Measurements from ENCODE around the gene DDA1. TPM values are rescaled to one million over a fixed set of nuclear protein-coding genes. Genes with fewer than 3 reads are reported as not detected.

Gene DDA1
- total and polyA plus RNA-seq, 7 experiments from 2014 or later: 19.7 to 41.9 (median 37.2) TPM

GRCh38 chr19:17302391-17303166 lies 6.8 kb upstream of the DDA1 start:
- ChIA-PET CTCF (interaction anchor here (0.6 to 0.8 kb wide), 4 partner anchors 19 to 1474 kb away, joined by 3 to 5 read pairs (median 3); no protein-coding TSS in a partner anchor), POLR2A (interaction anchor here (0.8 to 3.1 kb wide), 3 partner anchors 9 to 34 kb away, joined by 3 to 18 read pairs (median 5); no protein-coding TSS in a partner anchor)
- Histone ChIP-seq H3K27ac (ENCODE audit: low read depth, low read length) (peak overlapping the region; percentile 85), H3K9me3 (ENCODE audit: control insufficient read depth in 2 of 3, low read length in 3 of 3) (no peaks in the 10 kb centered on the region), H3K36me3 (ENCODE audit: control insufficient read depth in 2 of 3, insufficient read depth in 3 of 3, low read length in 3 of 3) (peaks cover 0 to 12% (median 0%) of the 10 kb centered on the region in 3 experiments), H3K4me3 (ENCODE audit: low read length) (peak overlapping the region; percentile 79), H3K27me3 (ENCODE audit: control insufficient read depth in 2 of 2, insufficient read depth in 2 of 2, low read length in 2 of 2) (no peaks in the 10 kb centered on the region), H3K4me1 (ENCODE audit: control insufficient read depth in 2 of 2, insufficient read depth in 2 of 2, low read length in 2 of 2) (peaks cover 15 to 22% of the 10 kb centered on the region in 2 donors)
- peak overlapping the region in 7 of 9 donors; percentile 22 to 69 (median 62) for H3K27ac Mint-ChIP-seq
- intact Hi-C loops (cut with micrococcal nuclease): loop anchor here (10.0 kb wide), 2 partner anchors 808 to 1222 kb away; partner anchors contain the start of genes C19orf44 (in 1 of the 2), CALR3 (in 1 of the 2) and ELL (in 1 of the 2)
- peaks cover 0 to 5% (median 0%) of the 10 kb centered on the region in 11 donors for H3K9me3 Mint-ChIP-seq
- ATAC-seq (peak; percentile 0), DNase-seq (peak in 1 of 9 donors; percentile 63)
- no peaks in the 10 kb centered on the region for H3K27me3 Mint-ChIP-seq
- H3K4me1 Mint-ChIP-seq: peaks cover 16 to 42% (median 37%) of the 10 kb centered on the region in 7 donors
- peaks cover 0 to 9% (median 0%) of the 10 kb centered on the region in 5 donors for H3K36me3 Mint-ChIP-seq
- H3K4me3 Mint-ChIP-seq: peak overlapping the region; percentile 66 to 87 (median 78)

DNA sequence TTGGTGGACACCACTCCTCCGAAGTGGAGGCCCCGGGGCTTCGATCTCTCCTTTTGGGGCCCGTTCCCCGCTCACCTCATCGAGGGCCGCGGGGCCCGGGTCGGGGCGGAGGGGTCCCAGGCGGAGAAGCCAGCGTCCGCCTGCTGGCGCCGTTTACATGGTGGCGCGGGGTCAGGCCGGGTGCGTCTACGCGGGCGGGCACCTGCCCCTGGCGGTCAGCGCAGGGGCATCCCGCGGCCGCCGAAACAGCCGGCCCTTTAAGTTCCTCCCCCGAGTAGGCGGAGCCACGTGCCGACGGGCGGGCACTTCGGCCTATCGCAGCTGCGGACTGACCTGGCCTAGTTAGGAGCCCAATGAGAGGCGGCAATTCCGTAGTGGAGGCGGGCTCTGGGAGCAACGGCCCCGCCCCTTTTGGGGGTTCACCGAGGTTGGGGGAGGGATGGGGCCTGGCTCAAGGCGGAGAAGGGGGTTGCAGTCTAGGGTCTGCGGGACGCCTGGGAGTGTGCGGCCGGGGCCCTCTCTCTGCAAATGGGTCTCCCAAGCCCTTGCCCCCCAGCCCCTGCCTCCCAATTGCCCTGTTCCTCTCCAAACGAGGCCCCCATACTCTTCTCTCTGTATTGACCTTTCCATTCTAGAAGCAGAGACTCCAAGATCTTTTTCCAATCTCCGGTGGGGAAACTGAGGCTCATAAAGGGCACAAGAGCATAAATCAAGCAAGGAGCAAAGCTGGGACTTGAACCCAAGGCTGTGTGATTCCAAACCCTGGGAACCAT lies 6.0 kb upstream of the DDA1 start, which contains the start of gene ABHD8:
Gene ABHD8, minus strand, starts transcription at position 259 of the 773 bp plus-strand sequence. CDS start 1,809 bp downstream, outside the sequence.
- Mint-ChIP-seq H3K27ac (peak within 1 kb of the TSS; percentile 67 to 90 (median 74)), H3K4me3 (peak within 1 kb of the TSS; percentile 71 to 91 (median 81)), H3K4me1 (peaks cover 16 to 48% (median 42%) of the 10 kb centered on the region in 7 donors), H3K27me3 (no peaks in the 10 kb centered on the region), H3K9me3 (peaks cover 0 to 1% (median 0%) of the 10 kb centered on the region in 11 donors), H3K36me3 (peaks cover 0 to 5% (median 0%) of the 10 kb centered on the region in 5 donors)
- ATAC-seq: peak; percentile 87
- no peaks in the 10 kb centered on the region for H3K9me3 ChIP-seq (ENCODE audit: control insufficient read depth in 2 of 3, low read length in 3 of 3)
- ChIA-PET CTCF (interaction anchor here (0.6 kb wide), 2 partner anchors 19 to 20 kb away, joined by 3 read pairs; no protein-coding TSS in a partner anchor), POLR2A (interaction anchor here (0.8 to 3.1 kb wide), 3 partner anchors 11 to 116 kb away, joined by 3 to 18 read pairs (median 4); partner anchors contain the start of gene ANO8)
- peaks cover 15 to 22% of the 10 kb centered on the region in 2 donors for H3K4me1 ChIP-seq (ENCODE audit: control insufficient read depth in 2 of 2, insufficient read depth in 2 of 2, low read length in 2 of 2)
- H3K4me3 ChIP-seq (ENCODE audit: low read length): peak within 1 kb of the TSS; percentile 79
- H3K27ac ChIP-seq (ENCODE audit: low read depth, low read length): peak within 1 kb of the TSS; percentile 85
- intact Hi-C loops (cut with micrococcal nuclease): loop anchor here (10.0 kb wide), 2 partner anchors 809 to 1221 kb away; partner anchors contain the start of genes C19orf44 (in 1 of the 2), CALR3 (in 1 of the 2) and ELL (in 1 of the 2)
- no peaks in the 10 kb centered on the region for H3K27me3 ChIP-seq (ENCODE audit: control insufficient read depth in 2 of 2, insufficient read depth in 2 of 2, low read length in 2 of 2)
- peaks cover 0 to 8% (median 0%) of the 10 kb centered on the region in 3 experiments for H3K36me3 ChIP-seq (ENCODE audit: control insufficient read depth in 2 of 3, insufficient read depth in 3 of 3, low read length in 3 of 3)
- DNase-seq: peak; percentile 87 to 94 (median 90)

GRCh38 chr19:17303940-17304267 lies 5.5 kb upstream of the DDA1 start:
- H3K27ac Mint-ChIP-seq: peak overlapping the region in 6 of 9 donors; percentile 20 to 90 (median 65)
- intact Hi-C loops (cut with micrococcal nuclease): loop anchor here (10.0 kb wide), 2 partner anchors 809 to 1221 kb away; partner anchors contain the start of genes C19orf44 (in 1 of the 2), CALR3 (in 1 of the 2) and ELL (in 1 of the 2)
- H3K4me3 ChIP-seq (ENCODE audit: low read length): peak overlapping the region; percentile 79

DNA sequence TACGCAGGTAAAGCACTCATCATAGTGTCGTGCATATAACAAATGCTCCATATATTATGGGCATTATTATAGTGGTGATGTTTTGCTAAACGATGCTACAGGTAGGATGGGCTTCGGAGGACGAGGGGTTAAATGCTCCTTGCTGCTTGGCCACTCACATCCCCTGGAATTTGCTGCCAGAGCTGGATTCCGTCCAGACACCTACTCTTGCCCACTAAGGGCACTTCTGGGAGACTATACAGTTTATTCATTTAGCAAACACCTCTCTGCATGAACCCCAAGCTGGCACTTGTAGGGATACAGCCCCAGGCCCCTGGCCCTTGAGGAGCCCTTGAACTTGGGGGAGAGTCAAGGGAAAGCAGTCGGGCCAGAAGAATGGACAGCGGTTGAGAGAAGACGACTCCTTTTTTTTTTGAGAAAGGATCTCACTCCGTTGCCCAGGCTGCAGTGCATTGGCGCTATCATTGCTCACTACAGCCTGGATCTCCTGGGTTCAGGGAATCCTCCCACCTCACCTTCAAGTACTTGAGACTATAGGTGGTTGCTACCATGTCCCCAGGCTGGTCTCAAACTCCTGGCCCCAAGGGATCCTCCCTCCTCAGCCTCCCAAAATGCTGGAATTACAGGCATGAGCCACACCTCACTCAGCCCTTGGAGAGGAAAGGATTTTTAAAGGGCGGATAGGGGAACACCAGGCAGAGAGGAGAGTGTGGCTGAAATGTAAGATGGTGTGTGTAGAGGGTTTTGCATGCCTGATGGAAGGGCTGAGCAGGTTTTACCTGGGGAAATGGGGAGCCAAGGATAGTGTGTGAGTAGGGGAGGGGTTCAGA lies 4.8 kb upstream of the DDA1 start:
- peaks cover 15 to 22% of the 10 kb centered on the region in 2 donors for H3K4me1 ChIP-seq (ENCODE audit: control insufficient read depth in 2 of 2, insufficient read depth in 2 of 2, low read length in 2 of 2)
- Mint-ChIP-seq H3K9me3 (no peaks in the 10 kb centered on the region), H3K27me3 (no peaks in the 10 kb centered on the region), H3K4me1 (peaks cover 22 to 56% (median 50%) of the 10 kb centered on the region in 7 donors), H3K27ac (peak overlapping the region; percentile 26 to 93 (median 90)), H3K36me3 (peaks cover 0 to 4% (median 0%) of the 10 kb centered on the region in 5 donors), H3K4me3 (peak overlapping the region; percentile 84 to 94 (median 90))
- H3K27ac ChIP-seq (ENCODE audit: low read depth, low read length): peak overlapping the region; percentile 40
- CTCF ChIA-PET: interaction anchor here (0.6 to 1.3 kb wide), 7 partner anchors 7 to 92 kb away, joined by 3 to 5 read pairs (median 3); partner anchors contain the start of genes ANO8 and BABAM1
- peaks cover 0 to 7% (median 0%) of the 10 kb centered on the region in 3 experiments for H3K36me3 ChIP-seq (ENCODE audit: control insufficient read depth in 2 of 3, insufficient read depth in 3 of 3, low read length in 3 of 3)
- no peaks in the 10 kb centered on the region for H3K9me3 ChIP-seq (ENCODE audit: control insufficient read depth in 2 of 3, low read length in 3 of 3)
- H3K4me3 ChIP-seq (ENCODE audit: low read length): no peak overlapping the region
- intact Hi-C loops (cut with micrococcal nuclease): loop anchor here (1.0 to 10.0 kb wide), 13 partner anchors 12 to 1927 kb away; partner anchors contain the start of genes BABAM1 (in 2 of the 2), C19orf44 (in 2 of the 2), CALR3 (in 2 of the 2) and HAUS8 (in 2 of the 2)
- H3K27me3 ChIP-seq (ENCODE audit: control insufficient read depth in 2 of 2, insufficient read depth in 2 of 2, low read length in 2 of 2): no peaks in the 10 kb centered on the region
- POLR2A ChIA-PET: interaction anchor here (0.5 to 5.8 kb wide), 14 partner anchors 12 to 832 kb away, joined by 3 to 56 read pairs (median 4); partner anchors contain the start of genes ANKLE1, ANO8, BABAM1 and GTPBP3
- DNase-seq: no peak
- ATAC-seq: no peak

More at GRCh38 chr19:17303940-17304267, 5.5 kb upstream of the DDA1 start:
- Histone ChIP-seq H3K4me1 (ENCODE audit: control insufficient read depth in 2 of 2, insufficient read depth in 2 of 2, low read length in 2 of 2) (peaks cover 15 to 22% of the 10 kb centered on the region in 2 donors), H3K27ac (ENCODE audit: low read depth, low read length) (peak overlapping the region; percentile 85), H3K36me3 (ENCODE audit: control insufficient read depth in 2 of 3, insufficient read depth in 3 of 3, low read length in 3 of 3) (peaks cover 0 to 4% (median 0%) of the 10 kb centered on the region in 3 experiments), H3K27me3 (ENCODE audit: control insufficient read depth in 2 of 2, insufficient read depth in 2 of 2, low read length in 2 of 2) (no peaks in the 10 kb centered on the region), H3K9me3 (ENCODE audit: control insufficient read depth in 2 of 3, low read length in 3 of 3) (no peaks in the 10 kb centered on the region)
- peaks cover 16 to 49% (median 43%) of the 10 kb centered on the region in 7 donors for H3K4me1 Mint-ChIP-seq
- DNase-seq (no peak), ATAC-seq (no peak)
- peak overlapping the region; percentile 71 to 87 (median 79) for H3K4me3 Mint-ChIP-seq
- no peaks in the 10 kb centered on the region for H3K27me3 Mint-ChIP-seq
- ChIA-PET POLR2A (interaction anchor here (0.5 to 3.1 kb wide), 5 partner anchors 11 to 117 kb away, joined by 3 to 18 read pairs (median 3); partner anchors contain the start of gene ANO8), CTCF (interaction anchor here (0.6 kb wide), 1 partner anchor 20 kb away, joined by 3 read pairs; no protein-coding TSS in a partner anchor)
- no peaks in the 10 kb centered on the region for H3K9me3 Mint-ChIP-seq
- peaks cover 0 to under 1% (median 0%) of the 10 kb centered on the region in 5 donors for H3K36me3 Mint-ChIP-seq

DNA sequence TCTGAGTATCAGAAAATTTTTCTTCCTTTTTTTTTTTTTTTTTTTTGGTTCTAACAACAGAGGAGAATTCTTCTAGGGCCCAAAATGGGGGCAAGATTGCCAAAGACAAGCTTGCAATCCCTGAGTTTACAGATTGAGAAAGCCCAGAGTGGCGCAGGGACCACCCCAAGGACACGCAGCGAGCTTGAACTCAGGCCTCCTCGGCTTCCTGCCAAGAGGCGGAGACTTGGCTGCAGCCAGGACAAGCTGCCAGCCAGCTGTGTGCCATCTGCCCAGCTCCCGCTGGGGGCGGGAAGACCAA lies 4.2 kb upstream of the DDA1 start:
- POLR2A ChIA-PET: interaction anchor here (0.6 to 5.8 kb wide), 10 partner anchors 12 to 832 kb away, joined by 3 to 56 read pairs (median 5); partner anchors contain the start of genes ANKLE1, ANO8, BABAM1 and GTPBP3
- Mint-ChIP-seq H3K36me3 (peaks cover 0 to 4% (median 0%) of the 10 kb centered on the region in 5 donors), H3K4me3 (peak overlapping the region; percentile 82 to 94 (median 90)), H3K27me3 (no peaks in the 10 kb centered on the region), H3K9me3 (no peaks in the 10 kb centered on the region), H3K27ac (peak overlapping the region; percentile 26 to 93 (median 90)), H3K4me1 (peaks cover 24 to 59% (median 52%) of the 10 kb centered on the region in 7 donors)
- Histone ChIP-seq H3K4me1 (ENCODE audit: control insufficient read depth in 2 of 2, insufficient read depth in 2 of 2, low read length in 2 of 2) (peaks cover 17 to 26% of the 10 kb centered on the region in 2 donors), H3K27me3 (ENCODE audit: control insufficient read depth in 2 of 2, insufficient read depth in 2 of 2, low read length in 2 of 2) (no peaks in the 10 kb centered on the region), H3K4me3 (ENCODE audit: low read length) (peak overlapping the region; percentile 93), H3K27ac (ENCODE audit: low read depth, low read length) (peak overlapping the region; percentile 40), H3K9me3 (ENCODE audit: control insufficient read depth in 2 of 3, low read length in 3 of 3) (no peaks in the 10 kb centered on the region), H3K36me3 (ENCODE audit: control insufficient read depth in 2 of 3, insufficient read depth in 3 of 3, low read length in 3 of 3) (peaks cover 0 to 8% (median 0%) of the 10 kb centered on the region in 3 experiments)
- CTCF ChIA-PET: interaction anchor here (0.6 to 1.3 kb wide), 8 partner anchors 8 to 228 kb away, joined by 3 to 5 read pairs (median 3); partner anchors contain the start of genes ANO8 and BABAM1
- DNase-seq: no peak
- intact Hi-C loops (cut with micrococcal nuclease): loop anchor here (1.0 to 10.0 kb wide), 13 partner anchors 13 to 1928 kb away; partner anchors contain the start of genes BABAM1 (in 2 of the 2), C19orf44 (in 2 of the 2), CALR3 (in 2 of the 2) and HAUS8 (in 2 of the 2)
- ATAC-seq: no peak

Data from naive thymus-derived CD4-positive, alpha-beta T cell (primary cell).